Gastrocnemius medialis (tissue), 4 donors: ENCODE results near the gene ACSM4. TPM values are rescaled to one million over a fixed set of nuclear protein-coding genes. Genes with fewer than 3 reads are reported as not detected.

Experiments used
- ATAC-seq, 2 donors: fragments of 150-250 bp; one replicate each; pipeline ENCODE4 v1.9.1; 2016
- DNase-seq, 2 donors: peaks; one replicate each; pipeline ENCODE4 v3.0.0-alpha.2; 2019
- H3K27ac ChIP-seq, 4 donors: fragments of 200-600 bp; sonication (generic); 1 replicate in 1 of 4; 2 replicates in 3 of 4; pipeline ENCODE4 v1.5.1; 2016 to 2018; ENCODE audit warnings: mild to moderate bottlenecking in 2 of 4, moderate library complexity in 1 of 4
- H3K27me3 ChIP-seq, 3 donors: fragments of 200-600 bp; sonication (generic) in 2 of 3; 1 replicate in 1 of 3; 2 replicates in 2 of 3; pipeline versions ENCODE4 v1.5.1 to v1.6.0; 2016 to 2019; ENCODE audit warnings: mild to moderate bottlenecking in 1 of 3, moderate library complexity in 1 of 3
- H3K36me3 ChIP-seq, 2 donors: fragments of 200-600 bp; sonication (generic) in 1 of 2; one replicate each; pipeline ENCODE4 v1.5.1; 2017 to 2018
- H3K4me1 ChIP-seq, 2 donors: fragments of 200-600 bp; sonication (generic) in 1 of 2; one replicate each; pipeline ENCODE4 v1.5.1; 2016 to 2017; ENCODE audit warnings: mild to moderate bottlenecking in 2 of 2
- H3K4me3 ChIP-seq, 4 donors: fragments of 200-600 bp; sonication (generic) in 3 of 4; 1 replicate in 1 of 4; 2 replicates in 3 of 4; pipeline ENCODE4 v1.5.1; 2016 to 2019; ENCODE audit warnings: mild to moderate bottlenecking in 2 of 4
- H3K9me3 ChIP-seq, 3 donors: fragments of 200-600 bp; sonication (generic) in 2 of 3; 1 replicate in 1 of 3; 2 replicates in 2 of 3; pipeline ENCODE4 v1.5.1; 2016 to 2019
- CTCF ChIP-seq, 5 experiments: fragments of 450-650 bp in 3 of 5; fragments of 200-600 bp in 2 of 5; sonication (generic) in 2 of 5; IDR thresholded peaks in 4 of 5; conservative IDR thresholded peaks in 1 of 5; 1 replicate in 4 of 5; 2 replicates in 1 of 5; pipeline ENCODE4 v1.5.1; 2016 to 2019; ENCODE audit warnings: antibody characterized with exemption in 5 of 5, mild to moderate bottlenecking in 3 of 5, moderate library complexity in 3 of 5
- POLR2A ChIP-seq, 2 donors: fragments of 450-650 bp; IDR thresholded peaks; one replicate each; pipeline ENCODE4 v1.6.1; 2017; ENCODE audit warnings: antibody characterized with exemption in 2 of 2, mild to moderate bottlenecking in 2 of 2, moderate library complexity in 2 of 2
- in situ Hi-C, 4 donors: fragments of 200-750 bp; cut with MboI; loops; one replicate each; pipeline versions ENCODE4 v1.15.0 to v1.8.0; 2017; ENCODE audit warnings: low sequenced_read_pairs in 4 of 4
- intact Hi-C: fragments of 100-400 bp; cut with DNase I; formaldehyde crosslinking; loops from one replicate; pipeline ENCODE4 v1.15.1; 2023; ENCODE audit warnings: low total_unique reads
- total RNA-seq, 4 donors: library from RNA; depleted of rRNA; stranded (reverse); fragments of >200 nt; gene quantifications; one replicate each; pipeline versions ENCODE4 v1.1.0 to v1.2.3, GENCODE V29; 2016

Gene ACSM4
- total RNA-seq, 4 donors from 2014 or later, result not detected

GRCh38 chr12:7304456-7304855 is 584 bp downstream of the ACSM4 start:
- Histone ChIP-seq H3K9me3 (no peaks in the 10 kb centered on the region), H3K36me3 (no peaks in the 10 kb centered on the region), H3K4me3 (no peak overlapping the region), H3K27me3 (no peaks in the 10 kb centered on the region), H3K27ac (no peak overlapping the region), H3K4me1 (no peaks in the 10 kb centered on the region)
- TF ChIP-seq POLR2A (IDR thresholded peaks at IDR 0.05) (no peak), CTCF (IDR thresholded peaks at IDR 0.05 in 4 of 5, conservative IDR thresholded peaks at IDR 0.05 in 1 of 5) (no peak)
- DNase-seq (no peak), ATAC-seq (no peak)
- intact Hi-C loops (no loop called here), in situ Hi-C loops (no loop called here)

GRCh38 chr12:7310070-7310469 is 6.2 kb downstream of the ACSM4 start:
- no peaks in the 10 kb centered on the region for H3K4me1 ChIP-seq
- no peaks in the 10 kb centered on the region for H3K36me3 ChIP-seq
- TF ChIP-seq CTCF (IDR thresholded peaks at IDR 0.05 in 4 of 5, conservative IDR thresholded peaks at IDR 0.05 in 1 of 5) (no peak), POLR2A (IDR thresholded peaks at IDR 0.05) (no peak)
- in situ Hi-C loops, result no loop called here
- no peaks in the 10 kb centered on the region for H3K9me3 ChIP-seq
- H3K27ac ChIP-seq, result no peak overlapping the region
- intact Hi-C loops, result no loop called here
- no peak overlapping the region for H3K4me3 ChIP-seq
- H3K27me3 ChIP-seq, result no peaks in the 10 kb centered on the region
- ATAC-seq (no peak), DNase-seq (no peak)

GRCh38 chr12:7319930-7320329 is 16.1 kb downstream of the ACSM4 start:
- intact Hi-C loops, result no loop called here
- TF ChIP-seq CTCF (IDR thresholded peaks at IDR 0.05 in 4 of 5, conservative IDR thresholded peaks at IDR 0.05 in 1 of 5) (no peak), POLR2A (IDR thresholded peaks at IDR 0.05) (no peak)
- H3K4me1 ChIP-seq, result no peaks in the 10 kb centered on the region
- in situ Hi-C loops, result no loop called here
- H3K27ac ChIP-seq, result no peak overlapping the region
- no peaks in the 10 kb centered on the region for H3K27me3 ChIP-seq
- no peaks in the 10 kb centered on the region for H3K9me3 ChIP-seq
- ATAC-seq (no peak), DNase-seq (no peak)
- no peaks in the 10 kb centered on the region for H3K36me3 ChIP-seq
- no peak overlapping the region for H3K4me3 ChIP-seq

GRCh38 chr12:7321624-7322023 is 17.8 kb downstream of the ACSM4 start:
- no peak for ATAC-seq
- intact Hi-C loops, result no loop called here

More at GRCh38 chr12:7321624-7322023, 17.8 kb downstream of the ACSM4 start:
- no peak for TF ChIP-seq CTCF (IDR thresholded peaks at IDR 0.05 in 4 of 5, conservative IDR thresholded peaks at IDR 0.05 in 1 of 5)
- no peak for TF ChIP-seq POLR2A (IDR thresholded peaks at IDR 0.05)
- Histone ChIP-seq H3K9me3 (no peaks in the 10 kb centered on the region), H3K4me3 (no peak overlapping the region), H3K36me3 (no peaks in the 10 kb centered on the region), H3K27me3 (no peaks in the 10 kb centered on the region), H3K27ac (no peak overlapping the region), H3K4me1 (no peaks in the 10 kb centered on the region)
- DNase-seq, result no peak
- in situ Hi-C loops, result no loop called here
